ENCODE measurements around the gene LUC7L3. TPM values are rescaled to one million over a fixed set of nuclear protein-coding genes. Genes with fewer than 3 reads are reported as not detected.
"Not testable (repeated sequence)": the region's sequence is repeated elsewhere in the genome, so short reads cannot be mapped to it uniquely, and the experiment has no call there.

Gene LUC7L3
- total RNA-seq, 1 experiment from 2014 or later = 184 TPM

DNA sequence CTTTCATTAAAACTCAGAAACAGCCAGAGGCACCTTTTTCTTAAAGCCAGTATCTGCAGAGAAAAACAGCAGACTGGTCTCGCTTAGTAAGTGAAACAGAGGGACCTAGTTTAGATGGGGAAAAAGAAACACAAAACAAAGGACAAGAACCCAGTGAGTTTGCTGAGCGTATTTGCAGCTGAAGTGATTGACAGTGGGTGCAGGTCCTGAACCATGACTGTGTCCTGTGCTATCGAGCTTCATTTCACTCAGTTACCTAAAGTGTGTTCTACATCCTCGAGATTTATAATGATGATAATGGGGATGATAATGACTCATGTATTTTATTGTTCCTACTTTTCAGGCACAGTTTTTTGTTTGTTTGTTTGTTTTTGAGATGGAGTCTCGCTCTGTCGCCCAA lies 84.3 kb downstream of the LUC7L3 start (continued):
- TF ChIP-seq, protein P1, sequence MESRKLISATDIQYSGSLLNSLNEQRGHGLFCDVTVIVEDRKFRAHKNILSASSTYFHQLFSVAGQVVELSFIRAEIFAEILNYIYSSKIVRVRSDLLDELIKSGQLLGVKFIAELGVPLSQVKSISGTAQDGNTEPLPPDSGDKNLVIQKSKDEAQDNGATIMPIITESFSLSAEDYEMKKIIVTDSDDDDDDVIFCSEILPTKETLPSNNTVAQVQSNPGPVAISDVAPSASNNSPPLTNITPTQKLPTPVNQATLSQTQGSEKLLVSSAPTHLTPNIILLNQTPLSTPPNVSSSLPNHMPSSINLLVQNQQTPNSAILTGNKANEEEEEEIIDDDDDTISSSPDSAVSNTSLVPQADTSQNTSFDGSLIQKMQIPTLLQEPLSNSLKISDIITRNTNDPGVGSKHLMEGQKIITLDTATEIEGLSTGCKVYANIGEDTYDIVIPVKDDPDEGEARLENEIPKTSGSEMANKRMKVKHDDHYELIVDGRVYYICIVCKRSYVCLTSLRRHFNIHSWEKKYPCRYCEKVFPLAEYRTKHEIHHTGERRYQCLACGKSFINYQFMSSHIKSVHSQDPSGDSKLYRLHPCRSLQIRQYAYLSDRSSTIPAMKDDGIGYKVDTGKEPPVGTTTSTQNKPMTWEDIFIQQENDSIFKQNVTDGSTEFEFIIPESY (IDR thresholded peaks at IDR 0.05; ENCODE audit: extremely low read depth, insufficient replicate concordance, low read length) = no peak
- no peak for TF ChIP-seq CBX3 (IDR thresholded peaks at IDR 0.05; ENCODE audit: low read depth)
- TF ChIP-seq RAD21 (IDR thresholded peaks at IDR 0.05; ENCODE audit: low read depth) = no peak

DNA sequence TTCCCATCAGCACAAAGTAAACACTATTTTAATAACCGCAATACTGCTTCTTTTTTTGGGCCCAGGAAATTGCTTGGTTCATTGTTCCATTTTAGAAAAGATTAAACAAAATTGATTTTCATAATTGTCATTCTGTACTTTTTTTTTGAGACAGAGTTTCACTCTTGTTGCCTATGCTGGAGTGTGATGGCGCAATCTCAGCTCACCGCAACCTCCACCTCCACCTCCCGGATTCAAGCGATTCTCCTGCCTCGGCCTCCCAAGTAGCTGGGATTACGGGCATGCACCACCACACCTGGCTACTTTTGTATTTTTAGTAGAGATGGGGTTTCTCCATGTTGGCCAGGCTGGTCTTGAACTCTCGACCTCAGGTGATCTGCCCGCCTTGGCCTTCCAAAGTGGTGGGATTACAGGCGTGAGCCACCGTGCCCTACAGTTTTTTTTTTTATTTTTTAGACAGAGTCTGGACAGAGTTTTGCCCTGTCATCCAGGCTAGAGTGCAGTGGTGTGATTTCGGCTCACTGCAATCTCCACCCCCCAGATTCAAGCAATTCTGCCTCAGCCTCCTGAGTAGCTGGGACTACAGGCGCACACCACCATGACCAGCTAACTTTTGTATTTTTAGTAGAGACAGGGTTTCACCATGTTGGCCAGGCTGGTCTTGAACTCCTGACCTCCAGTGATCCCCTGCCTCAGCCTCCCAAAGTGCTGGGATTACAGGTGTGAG lies 85.5 kb downstream of the LUC7L3 start:
- H3K79me2 ChIP-seq (ENCODE audit: insufficient read depth, low read length); H3K27me3 ChIP-seq (ENCODE audit: insufficient read depth, low read length); RAD21 ChIA-PET (ENCODE audit: low non-redundant PET in 1 of 2, low total read pairs in 2 of 2, uncharacterized antibody in 2 of 2, unreplicated experiment in 2 of 2); H2AFZ ChIP-seq (ENCODE audit: low read depth, low read length, poor library complexity, severe bottlenecking); H3K36me3 ChIP-seq (ENCODE audit: control insufficient read depth in 1 of 2, insufficient read depth in 2 of 2, low read length in 2 of 2); H3K9me2 ChIP-seq (ENCODE audit: insufficient read depth); H3K27ac ChIP-seq (ENCODE audit: low read depth, low read length); BruUV-seq (replicated peaks); DNase-seq (ENCODE audit: low read depth, low spot score); H3K4me2 ChIP-seq (ENCODE audit: low read length); H3K9ac ChIP-seq (ENCODE audit: low read length); intact Hi-C loops (cut with micrococcal nuclease); POLR2A ChIA-PET; CTCF ChIA-PET; H3K4me3 ChIP-seq (replicated peaks in 1 of 2; ENCODE audit: low read depth in 1 of 2, low read length in 2 of 2); ATAC-seq; H4K20me1 ChIP-seq (ENCODE audit: insufficient read depth); H3K9me3 ChIP-seq (ENCODE audit: control insufficient read depth in 1 of 2, insufficient read depth in 1 of 2, low read depth in 1 of 2, low read length in 2 of 2): not testable (repeated sequence)
- peaks cover 0 to 14% of the 10 kb centered on the region in 2 experiments; a peak in 2 of 4 replicates for H3K4me1 ChIP-seq (ENCODE audit: control insufficient read depth in 1 of 2, insufficient read depth in 2 of 2, low read length in 2 of 2)

DNA sequence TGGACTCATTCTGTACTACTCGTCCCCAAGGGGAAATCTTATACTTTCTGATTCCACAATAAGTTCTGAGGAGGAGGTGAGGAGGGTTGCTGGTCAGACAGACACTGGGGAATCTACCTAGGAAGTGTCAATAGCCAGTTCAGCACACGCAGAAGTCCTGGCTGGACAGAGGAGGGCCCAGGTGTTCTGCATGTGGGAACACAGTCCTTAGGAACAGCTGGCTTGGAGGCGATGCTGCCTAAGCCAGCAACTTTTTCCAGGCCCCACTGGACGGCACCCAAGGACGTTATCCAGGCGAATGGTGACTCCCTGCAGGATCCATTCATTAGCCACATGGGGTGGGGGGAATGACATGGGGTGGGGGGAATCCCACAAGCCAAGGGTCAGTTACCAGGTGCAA lies 86.1 kb downstream of the LUC7L3 start:
- no peaks in the 10 kb centered on the region for H3K9me3 ChIP-seq (ENCODE audit: control insufficient read depth in 1 of 2, insufficient read depth in 1 of 2, low read depth in 1 of 2, low read length in 2 of 2)
- RAD21 ChIA-PET (ENCODE audit: low non-redundant PET in 1 of 2, low total read pairs in 2 of 2, uncharacterized antibody in 2 of 2, unreplicated experiment in 2 of 2) = no interaction called here
- DNase-seq (ENCODE audit: low read depth, low spot score) (no peak), ATAC-seq (no peak)
- no peaks in the 10 kb centered on the region for H4K20me1 ChIP-seq (ENCODE audit: insufficient read depth)
- H3K27me3 ChIP-seq (ENCODE audit: insufficient read depth, low read length) = no peaks in the 10 kb centered on the region
- intact Hi-C loops (cut with micrococcal nuclease) = no loop called here
- no peak overlapping the region for H3K4me3 ChIP-seq (replicated peaks in 1 of 2; ENCODE audit: low read depth in 1 of 2, low read length in 2 of 2)
- CTCF ChIA-PET = interaction anchor here (0.6 to 2.9 kb wide), 5 partner anchors 12 to 205 kb away, joined by 3 to 12 read pairs (median 4); no protein-coding TSS in a partner anchor
- H3K36me3 ChIP-seq (ENCODE audit: control insufficient read depth in 1 of 2, insufficient read depth in 2 of 2, low read length in 2 of 2) = no peaks in the 10 kb centered on the region
- POLR2A ChIA-PET = no interaction called here
- no peak overlapping the region for H2AFZ ChIP-seq (ENCODE audit: low read depth, low read length, poor library complexity, severe bottlenecking)
- H3K27ac ChIP-seq (ENCODE audit: low read depth, low read length) = no peak overlapping the region
- peaks cover 0 to 14% of the 10 kb centered on the region in 2 experiments; a peak in 2 of 4 replicates for H3K4me1 ChIP-seq (ENCODE audit: control insufficient read depth in 1 of 2, insufficient read depth in 2 of 2, low read length in 2 of 2)
- TF ChIP-seq, protein P2, sequence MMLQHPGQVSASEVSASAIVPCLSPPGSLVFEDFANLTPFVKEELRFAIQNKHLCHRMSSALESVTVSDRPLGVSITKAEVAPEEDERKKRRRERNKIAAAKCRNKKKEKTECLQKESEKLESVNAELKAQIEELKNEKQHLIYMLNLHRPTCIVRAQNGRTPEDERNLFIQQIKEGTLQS (IDR thresholded peaks at IDR 0.05) = no peak
- no peak for TF ChIP-seq POLR2AphosphoS5 (IDR thresholded peaks at IDR 0.05; ENCODE audit: low read depth, low read length)
- TF ChIP-seq, protein P3, sequence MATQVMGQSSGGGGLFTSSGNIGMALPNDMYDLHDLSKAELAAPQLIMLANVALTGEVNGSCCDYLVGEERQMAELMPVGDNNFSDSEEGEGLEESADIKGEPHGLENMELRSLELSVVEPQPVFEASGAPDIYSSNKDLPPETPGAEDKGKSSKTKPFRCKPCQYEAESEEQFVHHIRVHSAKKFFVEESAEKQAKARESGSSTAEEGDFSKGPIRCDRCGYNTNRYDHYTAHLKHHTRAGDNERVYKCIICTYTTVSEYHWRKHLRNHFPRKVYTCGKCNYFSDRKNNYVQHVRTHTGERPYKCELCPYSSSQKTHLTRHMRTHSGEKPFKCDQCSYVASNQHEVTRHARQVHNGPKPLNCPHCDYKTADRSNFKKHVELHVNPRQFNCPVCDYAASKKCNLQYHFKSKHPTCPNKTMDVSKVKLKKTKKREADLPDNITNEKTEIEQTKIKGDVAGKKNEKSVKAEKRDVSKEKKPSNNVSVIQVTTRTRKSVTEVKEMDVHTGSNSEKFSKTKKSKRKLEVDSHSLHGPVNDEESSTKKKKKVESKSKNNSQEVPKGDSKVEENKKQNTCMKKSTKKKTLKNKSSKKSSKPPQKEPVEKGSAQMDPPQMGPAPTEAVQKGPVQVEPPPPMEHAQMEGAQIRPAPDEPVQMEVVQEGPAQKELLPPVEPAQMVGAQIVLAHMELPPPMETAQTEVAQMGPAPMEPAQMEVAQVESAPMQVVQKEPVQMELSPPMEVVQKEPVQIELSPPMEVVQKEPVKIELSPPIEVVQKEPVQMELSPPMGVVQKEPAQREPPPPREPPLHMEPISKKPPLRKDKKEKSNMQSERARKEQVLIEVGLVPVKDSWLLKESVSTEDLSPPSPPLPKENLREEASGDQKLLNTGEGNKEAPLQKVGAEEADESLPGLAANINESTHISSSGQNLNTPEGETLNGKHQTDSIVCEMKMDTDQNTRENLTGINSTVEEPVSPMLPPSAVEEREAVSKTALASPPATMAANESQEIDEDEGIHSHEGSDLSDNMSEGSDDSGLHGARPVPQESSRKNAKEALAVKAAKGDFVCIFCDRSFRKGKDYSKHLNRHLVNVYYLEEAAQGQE (IDR thresholded peaks at IDR 0.05; ENCODE audit: low read depth) = no peak
- TF ChIP-seq POLR2A (IDR thresholded peaks at IDR 0.05; ENCODE audit: borderline replicate concordance, extremely low read depth, insufficient read depth, insufficient read length) = no peak
- no peaks in the 10 kb centered on the region for H3K79me2 ChIP-seq (ENCODE audit: insufficient read depth, low read length)
- H3K9ac ChIP-seq (ENCODE audit: low read length) = no peak overlapping the region
- BruUV-seq (replicated peaks) = no TSS peak
- H3K4me2 ChIP-seq (ENCODE audit: low read length) = no peak overlapping the region
- H3K9me2 ChIP-seq (ENCODE audit: insufficient read depth) = no peaks in the 10 kb centered on the region
